Liver (tissue), 9 donors: ENCODE measurements around the gene ABCC8. TPM values are rescaled to one million over a fixed set of nuclear protein-coding genes. Genes with fewer than 3 reads are reported as not detected.
A peak's percentile ranks its signal among the peaks of the same experiment; 100 is the strongest.

Source experiments
- DNase-seq: peaks from one replicate; pipeline ENCODE4 v3.0.0-alpha.2; 2017; ENCODE audit warnings: low spot score
- H3K27ac ChIP-seq, 2 donors: one replicate each; pipeline ENCODE4 v1.7.0; 2013; ENCODE audit warnings: inconsistent platforms in 2 of 2, low read length in 2 of 2, control low read depth in 1 of 2, low read depth in 1 of 2, mild to moderate bottlenecking in 1 of 2
- H3K27me3 ChIP-seq, 4 donors: one replicate each; pipeline versions ENCODE4 v1.6.1 to v1.7.0; 2013; ENCODE audit warnings: low read length in 3 of 4, inconsistent platforms in 1 of 4, mild to moderate bottlenecking in 1 of 4, moderate library complexity in 1 of 4; ENCODE audit not compliant: control insufficient read depth in 4 of 4, insufficient read depth in 4 of 4
- H3K36me3 ChIP-seq, 4 donors: one replicate each; pipeline versions ENCODE4 v1.6.1 to v1.7.0; 2013; ENCODE audit warnings: low read length in 3 of 4, mild to moderate bottlenecking in 3 of 4, low read depth in 1 of 4, moderate library complexity in 1 of 4; ENCODE audit not compliant: control insufficient read depth in 4 of 4, insufficient read depth in 3 of 4
- H3K4me1 ChIP-seq, 4 donors: one replicate each; pipeline versions ENCODE4 v1.6.1 to v1.7.0; 2013; ENCODE audit warnings: low read length in 3 of 4, mild to moderate bottlenecking in 3 of 4, moderate library complexity in 1 of 4; ENCODE audit not compliant: control insufficient read depth in 4 of 4, insufficient read depth in 4 of 4
- H3K4me3 ChIP-seq, 3 donors: one replicate each; pipeline versions ENCODE4 v1.6.1 to v1.7.0; 2013; ENCODE audit warnings: low read length in 3 of 3, control low read depth in 1 of 3, low read depth in 1 of 3, mild to moderate bottlenecking in 1 of 3
- H3K9ac ChIP-seq, 2 donors: one replicate each; pipeline ENCODE4 v1.7.0; 2013; ENCODE audit warnings: low read length in 2 of 2, mild to moderate bottlenecking in 2 of 2, moderate library complexity in 2 of 2, control low read depth in 1 of 2, low read depth in 1 of 2
- H3K9me3 ChIP-seq, 4 donors: one replicate each; pipeline versions ENCODE4 v1.6.1 to v1.7.0; 2013; ENCODE audit warnings: low read length in 3 of 4; ENCODE audit not compliant: control insufficient read depth in 4 of 4
- EGR1 ChIP-seq, 2 donors: IDR thresholded peaks; 2 replicates each; pipeline ENCODE4 v1.6.1; 2016 to 2018; ENCODE audit warnings: antibody characterized with exemption in 2 of 2, low read depth in 2 of 2
- FOXA1 ChIP-seq: IDR thresholded peaks from 2 replicates; pipeline ENCODE4 v1.6.1; 2016; ENCODE audit warnings: antibody characterized with exemption
- FOXA2 ChIP-seq: IDR thresholded peaks from 2 replicates; pipeline ENCODE4 v1.6.1; 2016; ENCODE audit warnings: antibody characterized with exemption
- GABPA ChIP-seq, 2 donors: IDR thresholded peaks in 1 of 2; conservative IDR thresholded peaks in 1 of 2; 2 replicates each; pipeline ENCODE4 v1.6.1; 2016; ENCODE audit warnings: antibody characterized with exemption in 2 of 2, mild to moderate bottlenecking in 1 of 2, moderate library complexity in 1 of 2
- HNF4A ChIP-seq, 2 donors: conservative IDR thresholded peaks; 2 replicates each; pipeline ENCODE4 v1.6.1; 2016; ENCODE audit warnings: antibody characterized with exemption in 2 of 2, mild to moderate bottlenecking in 2 of 2
- HNF4G ChIP-seq: IDR thresholded peaks from 2 replicates; pipeline ENCODE4 v1.6.1; 2016; ENCODE audit warnings: antibody characterized with exemption
- JUND ChIP-seq, 2 donors: IDR thresholded peaks; 2 replicates each; pipeline ENCODE4 v1.6.1; 2016; ENCODE audit warnings: antibody characterized with exemption in 2 of 2
- NR2F2 ChIP-seq: IDR thresholded peaks from 2 replicates; pipeline ENCODE4 v1.6.1; 2016; ENCODE audit warnings: antibody characterized with exemption
- RAD21 ChIP-seq, 2 donors: IDR thresholded peaks; 2 replicates each; pipeline ENCODE4 v1.6.1; 2016; ENCODE audit warnings: antibody characterized with exemption in 2 of 2, mild to moderate bottlenecking in 2 of 2
- RXRA ChIP-seq, 2 donors: IDR thresholded peaks; 2 replicates each; pipeline ENCODE4 v1.6.1; 2017 to 2018; ENCODE audit warnings: antibody characterized with exemption in 2 of 2, mild to moderate bottlenecking in 1 of 2
- SP1 ChIP-seq: IDR thresholded peaks from 2 replicates; pipeline ENCODE4 v1.6.1; 2018; ENCODE audit warnings: antibody characterized with exemption, mild to moderate bottlenecking
- TAF1 ChIP-seq: conservative IDR thresholded peaks from 2 replicates; pipeline ENCODE4 v1.6.1; 2016; ENCODE audit warnings: antibody characterized with exemption, mild to moderate bottlenecking
- YY1 ChIP-seq: IDR thresholded peaks from 2 replicates; pipeline ENCODE4 v1.6.1; 2016; ENCODE audit warnings: antibody characterized with exemption, mild to moderate bottlenecking
- whole genome bisulfite sequencing: extraction: QIAGEN DNeasy Blood & Tissue Kit; methylation state at CpG from one replicate; pipeline ENCODE4 v1.1.7; 2013; 5-methylcytosine and 5-hydroxymethylcytosine counted together
- polyA plus RNA-seq, 2 donors: library from polyadenylated mRNA; stranded (reverse) in 1 of 2; unstranded in 1 of 2; fragments of 200-250 nt in 1 of 2; fragments of >200 nt in 1 of 2; fragmentation: Nextera tagmentation in 1 of 2; extraction: Ambion mirVana in 1 of 2; gene quantifications; one replicate each; pipeline versions ENCODE4 v1.2.1 to v1.2.3, GENCODE V29; 2013 to 2015
- total RNA-seq, 2 donors: library from RNA; depleted of rRNA; stranded (reverse); fragments of >200 nt; gene quantifications; one replicate each; pipeline ENCODE4 v1.2.3, GENCODE V29; 2014
- TF ChIP-seq, protein P1 (sequence below): IDR thresholded peaks from 2 replicates; pipeline ENCODE4 v1.6.1; 2016; ENCODE audit warnings: antibody characterized with exemption
- TF ChIP-seq, protein P2 (sequence below): IDR thresholded peaks from 2 replicates; pipeline ENCODE4 v1.6.1; 2016; ENCODE audit warnings: antibody characterized with exemption
- TF ChIP-seq, protein P3 (sequence below): IDR thresholded peaks from 2 replicates; pipeline ENCODE4 v1.6.1; 2016; ENCODE audit warnings: antibody characterized with exemption
- TF ChIP-seq, protein P4 (sequence below): fragments of 150-350 bp; IDR thresholded peaks from 2 replicates; pipeline ENCODE4 v1.5.1; 2017; ENCODE audit warnings: improper control_type of control experiment, low read depth, low read length; ENCODE audit not compliant: missing input control
- TF ChIP-seq, protein P5 (sequence below): IDR thresholded peaks from 2 replicates; pipeline ENCODE4 v1.6.1; 2016; ENCODE audit warnings: antibody characterized with exemption, mild to moderate bottlenecking
- donor health status: healthy.
- donor health status: healthy.
- donor health status: healthy.
- donor health status: healthy.
- donor health status: healthy.

ABCC8 gene
- total and polyA plus RNA-seq, 4 donors: 0.16 to 0.25 TPM; not detected in 2

DNA sequence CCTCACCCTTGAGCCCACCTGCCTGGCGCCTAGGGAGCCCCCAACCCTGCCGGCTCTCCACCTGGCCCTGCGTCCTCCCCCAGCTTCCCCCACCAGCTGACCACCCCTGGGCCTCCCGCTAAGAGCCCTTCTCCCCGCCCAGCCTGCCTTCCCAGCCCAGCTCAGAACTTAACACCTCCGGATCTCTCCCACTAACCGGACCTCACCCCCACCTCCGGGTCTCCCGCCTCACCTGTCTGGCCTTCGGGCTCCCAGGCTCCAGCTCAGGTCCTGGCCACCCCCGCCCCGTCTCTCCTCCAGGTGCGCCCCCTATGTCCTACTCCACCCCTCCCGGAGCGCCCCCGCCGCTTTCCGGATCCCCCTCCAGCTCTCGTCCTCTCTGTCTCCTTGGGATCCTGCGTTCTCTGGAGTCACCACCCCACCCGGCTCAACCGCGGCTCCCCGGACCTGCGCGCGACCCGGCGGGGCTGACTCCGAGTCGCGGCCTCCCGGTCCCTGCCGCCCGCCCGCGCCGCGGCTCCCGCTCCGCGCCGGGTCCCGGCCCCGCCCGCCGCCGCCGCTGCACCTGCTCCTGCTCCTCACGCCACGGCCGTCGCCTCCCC, 87.9 kb downstream of the ABCC8 start, which contains the start of gene KCNJ11:
TSS of gene KCNJ11 (minus strand) at position 51 of the 602 bp plus-strand sequence. CDS start 568 bp downstream, outside the sequence.
- H3K9ac ChIP-seq: no peak within 1 kb of the TSS
- H3K27me3 ChIP-seq: no peaks in the 10 kb centered on the region
- peak within 1 kb of the TSS in 2 of 3 donors; percentile 53 to 73 for H3K4me3 ChIP-seq
- no peak for DNase-seq
- H3K36me3 ChIP-seq: no peaks in the 10 kb centered on the region
- 5% methylated on average over 53 of the region's 53 CpGs for WGBS
- H3K9me3 ChIP-seq: no peaks in the 10 kb centered on the region
- H3K4me1 ChIP-seq: peaks cover 0 to 3% (median 1%) of the 10 kb centered on the region in 4 donors
- peak within 1 kb of the TSS in 1 of 2 donors; percentile 29 for H3K27ac ChIP-seq
- no peak for TF ChIP-seq GABPA (IDR thresholded peaks at IDR 0.05 in 1 of 2, conservative IDR thresholded peaks at IDR 0.05 in 1 of 2)
- no peak for TF ChIP-seq FOXA1
- no peak for TF ChIP-seq RAD21 (IDR thresholded peaks at IDR 0.05)
- TF ChIP-seq RXRA (IDR thresholded peaks at IDR 0.05): no peak
- TF ChIP-seq, protein P1, sequence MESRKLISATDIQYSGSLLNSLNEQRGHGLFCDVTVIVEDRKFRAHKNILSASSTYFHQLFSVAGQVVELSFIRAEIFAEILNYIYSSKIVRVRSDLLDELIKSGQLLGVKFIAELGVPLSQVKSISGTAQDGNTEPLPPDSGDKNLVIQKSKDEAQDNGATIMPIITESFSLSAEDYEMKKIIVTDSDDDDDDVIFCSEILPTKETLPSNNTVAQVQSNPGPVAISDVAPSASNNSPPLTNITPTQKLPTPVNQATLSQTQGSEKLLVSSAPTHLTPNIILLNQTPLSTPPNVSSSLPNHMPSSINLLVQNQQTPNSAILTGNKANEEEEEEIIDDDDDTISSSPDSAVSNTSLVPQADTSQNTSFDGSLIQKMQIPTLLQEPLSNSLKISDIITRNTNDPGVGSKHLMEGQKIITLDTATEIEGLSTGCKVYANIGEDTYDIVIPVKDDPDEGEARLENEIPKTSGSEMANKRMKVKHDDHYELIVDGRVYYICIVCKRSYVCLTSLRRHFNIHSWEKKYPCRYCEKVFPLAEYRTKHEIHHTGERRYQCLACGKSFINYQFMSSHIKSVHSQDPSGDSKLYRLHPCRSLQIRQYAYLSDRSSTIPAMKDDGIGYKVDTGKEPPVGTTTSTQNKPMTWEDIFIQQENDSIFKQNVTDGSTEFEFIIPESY: no peak
- no peak for TF ChIP-seq JUND (IDR thresholded peaks at IDR 0.05)
- no peak for TF ChIP-seq NR2F2
- TF ChIP-seq, protein P2, sequence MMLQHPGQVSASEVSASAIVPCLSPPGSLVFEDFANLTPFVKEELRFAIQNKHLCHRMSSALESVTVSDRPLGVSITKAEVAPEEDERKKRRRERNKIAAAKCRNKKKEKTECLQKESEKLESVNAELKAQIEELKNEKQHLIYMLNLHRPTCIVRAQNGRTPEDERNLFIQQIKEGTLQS: no peak
- TF ChIP-seq, protein P3, sequence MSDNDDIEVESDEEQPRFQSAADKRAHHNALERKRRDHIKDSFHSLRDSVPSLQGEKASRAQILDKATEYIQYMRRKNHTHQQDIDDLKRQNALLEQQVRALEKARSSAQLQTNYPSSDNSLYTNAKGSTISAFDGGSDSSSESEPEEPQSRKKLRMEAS: no peak
- TF ChIP-seq SP1: no peak
- no peak for TF ChIP-seq HNF4G
- TF ChIP-seq YY1: no peak
- TF ChIP-seq TAF1: no peak
- TF ChIP-seq HNF4A (conservative IDR thresholded peaks at IDR 0.05): no peak
- TF ChIP-seq, protein P4, sequence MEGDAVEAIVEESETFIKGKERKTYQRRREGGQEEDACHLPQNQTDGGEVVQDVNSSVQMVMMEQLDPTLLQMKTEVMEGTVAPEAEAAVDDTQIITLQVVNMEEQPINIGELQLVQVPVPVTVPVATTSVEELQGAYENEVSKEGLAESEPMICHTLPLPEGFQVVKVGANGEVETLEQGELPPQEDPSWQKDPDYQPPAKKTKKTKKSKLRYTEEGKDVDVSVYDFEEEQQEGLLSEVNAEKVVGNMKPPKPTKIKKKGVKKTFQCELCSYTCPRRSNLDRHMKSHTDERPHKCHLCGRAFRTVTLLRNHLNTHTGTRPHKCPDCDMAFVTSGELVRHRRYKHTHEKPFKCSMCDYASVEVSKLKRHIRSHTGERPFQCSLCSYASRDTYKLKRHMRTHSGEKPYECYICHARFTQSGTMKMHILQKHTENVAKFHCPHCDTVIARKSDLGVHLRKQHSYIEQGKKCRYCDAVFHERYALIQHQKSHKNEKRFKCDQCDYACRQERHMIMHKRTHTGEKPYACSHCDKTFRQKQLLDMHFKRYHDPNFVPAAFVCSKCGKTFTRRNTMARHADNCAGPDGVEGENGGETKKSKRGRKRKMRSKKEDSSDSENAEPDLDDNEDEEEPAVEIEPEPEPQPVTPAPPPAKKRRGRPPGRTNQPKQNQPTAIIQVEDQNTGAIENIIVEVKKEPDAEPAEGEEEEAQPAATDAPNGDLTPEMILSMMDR: no peak
- TF ChIP-seq EGR1 (IDR thresholded peaks at IDR 0.05; ENCODE audit: low read depth in 2 of 2): no peak
- TF ChIP-seq FOXA2: no peak
- TF ChIP-seq, protein P5, sequence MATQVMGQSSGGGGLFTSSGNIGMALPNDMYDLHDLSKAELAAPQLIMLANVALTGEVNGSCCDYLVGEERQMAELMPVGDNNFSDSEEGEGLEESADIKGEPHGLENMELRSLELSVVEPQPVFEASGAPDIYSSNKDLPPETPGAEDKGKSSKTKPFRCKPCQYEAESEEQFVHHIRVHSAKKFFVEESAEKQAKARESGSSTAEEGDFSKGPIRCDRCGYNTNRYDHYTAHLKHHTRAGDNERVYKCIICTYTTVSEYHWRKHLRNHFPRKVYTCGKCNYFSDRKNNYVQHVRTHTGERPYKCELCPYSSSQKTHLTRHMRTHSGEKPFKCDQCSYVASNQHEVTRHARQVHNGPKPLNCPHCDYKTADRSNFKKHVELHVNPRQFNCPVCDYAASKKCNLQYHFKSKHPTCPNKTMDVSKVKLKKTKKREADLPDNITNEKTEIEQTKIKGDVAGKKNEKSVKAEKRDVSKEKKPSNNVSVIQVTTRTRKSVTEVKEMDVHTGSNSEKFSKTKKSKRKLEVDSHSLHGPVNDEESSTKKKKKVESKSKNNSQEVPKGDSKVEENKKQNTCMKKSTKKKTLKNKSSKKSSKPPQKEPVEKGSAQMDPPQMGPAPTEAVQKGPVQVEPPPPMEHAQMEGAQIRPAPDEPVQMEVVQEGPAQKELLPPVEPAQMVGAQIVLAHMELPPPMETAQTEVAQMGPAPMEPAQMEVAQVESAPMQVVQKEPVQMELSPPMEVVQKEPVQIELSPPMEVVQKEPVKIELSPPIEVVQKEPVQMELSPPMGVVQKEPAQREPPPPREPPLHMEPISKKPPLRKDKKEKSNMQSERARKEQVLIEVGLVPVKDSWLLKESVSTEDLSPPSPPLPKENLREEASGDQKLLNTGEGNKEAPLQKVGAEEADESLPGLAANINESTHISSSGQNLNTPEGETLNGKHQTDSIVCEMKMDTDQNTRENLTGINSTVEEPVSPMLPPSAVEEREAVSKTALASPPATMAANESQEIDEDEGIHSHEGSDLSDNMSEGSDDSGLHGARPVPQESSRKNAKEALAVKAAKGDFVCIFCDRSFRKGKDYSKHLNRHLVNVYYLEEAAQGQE: no peak
